GM12878 (cell line): ENCODE results near the gene UTP14A. TPM values are rescaled to one million over a fixed set of nuclear protein-coding genes. Genes with fewer than 3 reads are reported as not detected.
A peak's percentile ranks its signal among the peaks of the same experiment; 100 is the strongest.

Experiments used
- ATAC-seq: fragments of 200-7000 bp; cut with Tn5 transposase; 3 replicates; pipeline ENCODE4 v1.9.1; 2020; ENCODE audit warnings: mild to moderate bottlenecking, moderate library complexity
- BruUV-seq: library from RNA; stranded (reverse); fragments of 400-500 nt; replicated peaks from 2 replicates; lab custom pipeline; 2021; lab: Mats Ljungman, UMichigan
- CTCF ChIA-PET: fragments of 300-600 bp; sonication (Branson Sonifier 250); formaldehyde crosslinking; extraction: SDS; loops from one replicate; lab custom pipeline; 2021; ENCODE audit warnings: inconsistent platforms; lab: Yijun Ruan, JAX
- POLR2A ChIA-PET: fragments of 350-600 bp; formaldehyde crosslinking; extraction: SDS; loops from one replicate; lab custom pipeline; 2021; ENCODE audit warnings: inconsistent platforms; lab: Charles Lee
- RAD21 ChIA-PET: fragments of 300-600 bp; sonication (Branson Sonifier 250); formaldehyde crosslinking; loops from one replicate; lab custom pipeline; 2023; ENCODE audit warnings: antibody characterized with exemption; ENCODE audit not compliant: unreplicated experiment; lab: Charles Lee
- SMC1A ChIA-PET: fragments of 300-600 bp; sonication (Branson Sonifier 250); formaldehyde crosslinking; loops from one replicate; lab custom pipeline; 2023; ENCODE audit not compliant: unreplicated experiment, uncharacterized antibody; lab: Charles Lee
- DNase-seq: peaks from one replicate; pipeline ENCODE4 v3.0.0-alpha.2; 2011; ENCODE audit warnings: low read depth, low spot score
- FAIRE-seq: peaks from 3 replicates; lab custom pipeline; 2011; peaks lifted over from hg19 to GRCh38; lab: Jason Lieb, UNC
- H2AFZ ChIP-seq: 2 replicates; pipeline ENCODE4 v1.6.0; 2011; ENCODE audit warnings: low read depth, low read length, control low read depth; ENCODE audit not compliant: control insufficient read depth
- H3K27ac ChIP-seq: 2 replicates; pipeline ENCODE4 v1.5.1; 2011; ENCODE audit warnings: control low read depth; ENCODE audit not compliant: control insufficient read depth, insufficient read depth
- H3K27me3 ChIP-seq, 2 experiments: replicated peaks in 1 of 2; 2 replicates each; pipeline versions ENCODE4 v1.6.0 to v1.6.1; 2011; ENCODE audit warnings: low read length in 1 of 2; ENCODE audit not compliant: control insufficient read depth in 2 of 2, insufficient read depth in 2 of 2
- H3K36me3 ChIP-seq, 2 experiments: 2 replicates each; pipeline ENCODE4 v1.5.1; 2011; ENCODE audit warnings: low read length in 1 of 2; ENCODE audit not compliant: control insufficient read depth in 2 of 2, insufficient read depth in 2 of 2
- H3K4me1 ChIP-seq: 2 replicates; pipeline ENCODE4 v1.6.1; 2011; ENCODE audit warnings: mild to moderate bottlenecking, low read length, moderate library complexity, mixed read lengths; ENCODE audit not compliant: control insufficient read depth, insufficient read depth
- H3K4me2 ChIP-seq: 2 replicates; pipeline ENCODE4 v1.6.0; 2011; ENCODE audit warnings: control low read depth; ENCODE audit not compliant: control insufficient read depth, insufficient read depth
- H3K4me3 ChIP-seq: fragments of 200-600 bp; sonication (generic); 2 replicates; pipeline ENCODE4 v1.5.1; 2016
- H3K79me2 ChIP-seq: 2 replicates; pipeline ENCODE4 v1.6.0; 2011; ENCODE audit warnings: low read length; ENCODE audit not compliant: control insufficient read depth, insufficient read depth
- H3K9ac ChIP-seq: 2 replicates; pipeline ENCODE4 v1.8.0; 2011; ENCODE audit warnings: low read length, control low read depth, mixed read lengths; ENCODE audit not compliant: control insufficient read depth, insufficient read depth
- H3K9me3 ChIP-seq: replicated peaks from 3 replicates; pipeline ENCODE4 v1.5.1; 2011; ENCODE audit warnings: mild to moderate bottlenecking, low read length; ENCODE audit not compliant: control insufficient read depth, insufficient read depth
- H4K20me1 ChIP-seq: 2 replicates; pipeline ENCODE4 v1.6.0; 2011; ENCODE audit not compliant: control insufficient read depth, insufficient read depth
- BCL11A ChIP-seq: IDR thresholded peaks from 2 replicates; pipeline ENCODE4 v1.6.1; 2011; ENCODE audit warnings: low read depth, low read length
- CUX1 ChIP-seq: IDR thresholded peaks from 2 replicates; pipeline ENCODE4 v1.6.1; 2012; ENCODE audit warnings: improper control_type of control experiment, low read depth, low read length; ENCODE audit not compliant: insufficient replicate concordance
- EED ChIP-seq: sonication (generic); IDR thresholded peaks from 2 replicates; pipeline ENCODE4 v1.6.1; 2016; ENCODE audit warnings: antibody characterized with exemption, low read depth
- ELK1 ChIP-seq: IDR thresholded peaks from 2 replicates; pipeline ENCODE4 v1.6.1; 2012; ENCODE audit warnings: low read depth, low read length, improper control_type of control experiment
- EP300 ChIP-seq, 2 experiments: fragments of 150-350 bp in 1 of 2; IDR thresholded peaks; 2 replicates each; pipeline ENCODE4 v1.6.1; 2011 to 2012; ENCODE audit warnings: low read depth in 2 of 2, low read length in 2 of 2, borderline replicate concordance in 1 of 2, improper control_type of control experiment in 1 of 2, inconsistent platforms in 1 of 2; ENCODE audit not compliant: control insufficient read depth in 1 of 2
- NR2C1 ChIP-seq: fragments of 450-650 bp; IDR thresholded peaks from 2 replicates; pipeline ENCODE4 v1.6.1; 2017; ENCODE audit warnings: antibody characterized with exemption, mild to moderate bottlenecking, moderate library complexity
- PBX3 ChIP-seq: IDR thresholded peaks from 2 replicates; pipeline ENCODE4 v1.6.1; 2011; ENCODE audit warnings: mild to moderate bottlenecking, low read depth, low read length, moderate library complexity; ENCODE audit not compliant: insufficient replicate concordance
- PKNOX1 ChIP-seq: fragments of 450-650 bp; IDR thresholded peaks from 2 replicates; pipeline ENCODE4 v1.6.1; 2016; ENCODE audit warnings: mild to moderate bottlenecking
- PML ChIP-seq: IDR thresholded peaks from 2 replicates; pipeline ENCODE4 v1.6.1; 2012; ENCODE audit warnings: low read length, inconsistent platforms
- POLR2A ChIP-seq: IDR thresholded peaks from 2 replicates; pipeline ENCODE4 v1.6.1; 2011; ENCODE audit warnings: low read depth, mild to moderate bottlenecking, low read length
- RELA ChIP-seq: fragments of 450-650 bp; IDR thresholded peaks from 2 replicates; pipeline ENCODE4 v1.8.0; 2014; ENCODE audit warnings: borderline replicate concordance; ENCODE audit not compliant: partially characterized antibody
- SUZ12 ChIP-seq: fragments of 200-600 bp; sonication (generic); IDR thresholded peaks from one replicate; pipeline ENCODE4 v1.6.1; 2018; ENCODE audit warnings: antibody characterized with exemption, mild to moderate bottlenecking; ENCODE audit not compliant: unreplicated experiment
- TARDBP ChIP-seq: IDR thresholded peaks from 2 replicates; pipeline ENCODE4 v1.6.1; 2016; ENCODE audit warnings: borderline replicate concordance
- WGBS: methylation state at CpG from one replicate; pipeline ENCODE4 v1.1.6; 2016; ENCODE audit warnings: low lambda C conversion rate; ENCODE audit not compliant: insufficient replicate concordance, insufficient coverage; ENCODE audit errors: missing lambda C conversion rate; 5-methylcytosine and 5-hydroxymethylcytosine counted together
- in situ Hi-C: fragments of 300-500 bp; cut with MboI; formaldehyde crosslinking; loops from 9 replicates; pipeline ENCODE4 v1.14.3; 2018; ENCODE audit warnings: mixed read lengths
- intact Hi-C: fragments of 100-400 bp; cut with micrococcal nuclease; formaldehyde crosslinking; loops from one replicate; pipeline ENCODE4 v1.14.2; 2022; ENCODE audit not compliant: unreplicated experiment
- polyA plus RNA-seq, 11 experiments: library from polyadenylated mRNA; depleted of rRNA in 4 of 11; unstranded in 6 of 11; stranded (reverse) in 5 of 11; fragments of >200 nt; fragmentation: Nextera tagmentation in 4 of 11; fragmentation: Illumina TruSeq in 1 of 11; extraction: Ambion mirVana in 4 of 11; extraction: Trizol in 1 of 11; gene quantifications; 1 replicate in 1 of 11; 2 replicates in 10 of 11; pipeline versions ENCODE4 v1.2.1 to v1.2.3, GENCODE V29; 2011 to 2016; ENCODE audit warnings: inconsistent platforms in 2 of 11, missing spikeins in 2 of 11, low read depth in 1 of 11
- total RNA-seq, 4 experiments: library from RNA; depleted of rRNA in 3 of 4; stranded (reverse); fragments of >200 nt in 3 of 4; fragmentation: Illumina TruSeq in 1 of 4; extraction: Trizol in 1 of 4; gene quantifications; 2 replicates each; pipeline versions ENCODE4 v1.2.1 to v1.2.3, GENCODE V29; 2013 to 2021
- TF ChIP-seq, protein P1 (sequence below): fragments of 450-650 bp; IDR thresholded peaks from 2 replicates; pipeline ENCODE4 v1.6.1; 2016; ENCODE audit warnings: mild to moderate bottlenecking

Gene UTP14A
- total and polyA plus RNA-seq, 10 of the 15 experiments (the other 5 are each of a cell fraction or from before 2014, with no cell fraction given), result 16.9 to 49.8 (median 31.4) TPM

DNA sequence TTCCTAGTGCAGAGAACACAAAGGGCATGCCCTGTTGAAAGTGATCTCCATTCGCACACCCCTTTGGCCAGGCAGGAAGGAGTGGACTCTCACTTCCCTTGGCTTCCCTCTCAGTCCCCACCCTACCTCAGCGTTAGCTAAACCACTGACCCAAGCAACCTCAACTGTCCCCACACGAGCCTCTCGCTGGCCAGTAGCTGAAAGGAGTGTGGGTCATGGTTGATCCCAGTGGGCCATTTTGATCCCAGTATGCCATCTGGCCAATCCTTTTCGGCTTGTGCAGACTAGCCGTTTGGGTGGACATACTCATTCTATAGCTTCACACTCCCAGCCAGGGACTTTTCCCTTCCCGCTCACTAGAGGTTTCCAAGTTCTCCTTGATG is 52.1 kb downstream of the UTP14A start:
- no peaks in the 10 kb centered on the region for H3K9me3 ChIP-seq
- POLR2A ChIA-PET, result no interaction called here
- no peaks in the 10 kb centered on the region for H3K79me2 ChIP-seq
- H4K20me1 ChIP-seq, result no peaks in the 10 kb centered on the region
- peaks cover 7% of the 10 kb centered on the region for H3K4me1 ChIP-seq
- WGBS, result 66% methylated on average over 7 of the region's 7 CpGs
- peak overlapping the region; percentile 69 for H3K4me2 ChIP-seq
- ATAC-seq (peak; percentile 7; the same call in 2 of the 3 replicates), DNase-seq (no peak), FAIRE-seq (no peak)
- intact Hi-C loops, result no loop called here
- H3K36me3 ChIP-seq, result no peaks in the 10 kb centered on the region
- peak overlapping the region; percentile 69; the same call in 1 of the 2 replicates for H3K9ac ChIP-seq
- peak overlapping the region; percentile 61; the same call in 1 of the 2 replicates for H3K4me3 ChIP-seq
- no peak overlapping the region for H2AFZ ChIP-seq
- no TSS peak for BruUV-seq
- CTCF ChIA-PET, result interaction anchor here (0.6 to 1.5 kb wide), 2 partner anchors 21 to 71 kb away, joined by 3 read pairs; no protein-coding TSS in a partner anchor
- H3K27ac ChIP-seq, result no peak overlapping the region
- in situ Hi-C loops, result no loop called here
- SMC1A ChIA-PET, result interaction anchor here (1.0 to 1.3 kb wide), 2 partner anchors 69 to 71 kb away, joined by 3 read pairs; no protein-coding TSS in a partner anchor
- RAD21 ChIA-PET, result no interaction called here
- no peaks in the 10 kb centered on the region for H3K27me3 ChIP-seq
- TF ChIP-seq BCL11A, result no peak
- TF ChIP-seq, protein P1, sequence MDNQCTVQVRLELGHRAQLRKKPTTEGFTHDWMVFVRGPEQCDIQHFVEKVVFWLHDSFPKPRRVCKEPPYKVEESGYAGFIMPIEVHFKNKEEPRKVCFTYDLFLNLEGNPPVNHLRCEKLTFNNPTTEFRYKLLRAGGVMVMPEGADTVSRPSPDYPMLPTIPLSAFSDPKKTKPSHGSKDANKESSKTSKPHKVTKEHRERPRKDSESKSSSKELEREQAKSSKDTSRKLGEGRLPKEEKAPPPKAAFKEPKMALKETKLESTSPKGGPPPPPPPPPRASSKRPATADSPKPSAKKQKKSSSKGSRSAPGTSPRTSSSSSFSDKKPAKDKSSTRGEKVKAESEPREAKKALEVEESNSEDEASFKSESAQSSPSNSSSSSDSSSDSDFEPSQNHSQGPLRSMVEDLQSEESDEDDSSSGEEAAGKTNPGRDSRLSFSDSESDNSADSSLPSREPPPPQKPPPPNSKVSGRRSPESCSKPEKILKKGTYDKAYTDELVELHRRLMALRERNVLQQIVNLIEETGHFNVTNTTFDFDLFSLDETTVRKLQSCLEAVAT, result no peak
- TF ChIP-seq RELA, result no peak
- TF ChIP-seq CUX1, result no peak
- TF ChIP-seq SUZ12, result no peak
- TF ChIP-seq PBX3, result no peak
- TF ChIP-seq TARDBP, result no peak
- TF ChIP-seq PKNOX1, result no peak
- TF ChIP-seq PML, result no peak
- TF ChIP-seq ELK1, result no peak
- no peak for TF ChIP-seq EP300 (IDR thresholded peaks at IDR 0.05; ENCODE audit: borderline replicate concordance in 1 of 2, control insufficient read depth in 1 of 2, low read depth in 2 of 2, low read length in 2 of 2)
- TF ChIP-seq EED, result no peak
- no peak for TF ChIP-seq POLR2A
- no peak for TF ChIP-seq NR2C1
